Measurements from ENCODE around the gene PGF.

Gene PGF

DNA sequence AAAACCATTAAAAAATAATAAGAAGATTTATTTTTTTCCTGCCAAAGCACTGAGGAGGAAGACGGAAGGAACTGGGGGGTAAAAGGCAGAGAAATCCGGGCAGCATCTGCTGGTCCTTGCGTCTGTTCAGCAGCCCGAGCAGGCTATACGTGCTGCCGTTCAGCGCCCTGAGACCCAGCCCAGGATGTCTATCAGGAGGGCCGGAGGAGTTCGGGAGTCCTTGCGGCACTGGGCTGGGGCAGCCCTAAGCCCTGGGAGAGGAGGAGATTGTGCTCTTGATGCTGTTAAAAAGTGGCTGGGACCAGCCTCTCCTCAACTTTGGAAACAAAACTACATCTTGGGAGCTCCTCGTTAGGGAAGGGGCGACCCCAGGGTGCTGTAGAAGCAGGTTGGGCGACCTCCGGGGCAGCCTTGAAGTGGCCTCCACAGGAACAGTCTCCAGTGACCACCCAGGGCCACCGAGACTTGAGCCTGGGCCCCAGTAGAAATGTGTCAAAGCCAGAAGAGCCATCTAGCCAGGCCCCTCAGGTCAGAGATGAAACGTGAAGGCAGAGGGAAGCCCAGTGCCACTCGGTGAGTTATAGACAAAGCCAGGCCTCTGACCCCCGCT lies 14.3 kb downstream of the PGF start:
- H4K5ac ChIP-seq (ENCODE audit: low read length), result no peak overlapping the region
- H3K79me2 ChIP-seq (ENCODE audit: control insufficient read depth, insufficient read depth, low read length), result no peaks in the 10 kb centered on the region
- no peak overlapping the region for H3K27ac ChIP-seq (ENCODE audit: low read depth, low read length)
- no peak overlapping the region for H3K18ac ChIP-seq (ENCODE audit: low read length)
- H2BK120ac ChIP-seq (ENCODE audit: low read depth, low read length), result no peak overlapping the region
- no peaks in the 10 kb centered on the region for H3K27me3 ChIP-seq (ENCODE audit: insufficient read depth, low read length, poor library complexity)
- no peak overlapping the region for H2BK5ac ChIP-seq (ENCODE audit: low read length)
- WGBS (ENCODE audit: extremely low coverage, insufficient coverage, low lambda C conversion rate), result no CpG with 5 or more reads among the region's 18 CpGs
- H3K9ac ChIP-seq (ENCODE audit: low read length), result no peak overlapping the region
- no peak overlapping the region for H3K23ac ChIP-seq (ENCODE audit: low read length)
- H4K8ac ChIP-seq (ENCODE audit: low read depth, low read length), result no peak overlapping the region
- no peak overlapping the region for H3K56ac ChIP-seq (ENCODE audit: low read length)
- H3K36me3 ChIP-seq (ENCODE audit: control insufficient read depth, insufficient read depth, low read length), result no peaks in the 10 kb centered on the region
- no peak overlapping the region for H2BK15ac ChIP-seq (replicated peaks; ENCODE audit: low read depth)
- DNase-seq, result no peak
- no peaks in the 10 kb centered on the region for H3K4me1 ChIP-seq (ENCODE audit: control insufficient read depth, low read depth, low read length)
- no peak overlapping the region for H3K4me2 ChIP-seq (ENCODE audit: low read length)
- H2AK5ac ChIP-seq (ENCODE audit: low read length), result no peak overlapping the region
- no peaks in the 10 kb centered on the region for H3K79me1 ChIP-seq (ENCODE audit: low read length)
- H3K4ac ChIP-seq (ENCODE audit: low read depth, low read length), result no peak overlapping the region
- H3K4me3 ChIP-seq (ENCODE audit: low read length), result no peak overlapping the region

GRCh38 chr14:74938531-74939495 lies 16.6 kb downstream of the PGF start:
- Histone ChIP-seq H3K27ac (ENCODE audit: low read depth, low read length) (no peak overlapping the region), H3K27me3 (ENCODE audit: insufficient read depth, low read length, poor library complexity) (no peaks in the 10 kb centered on the region), H2BK120ac (ENCODE audit: low read depth, low read length) (no peak overlapping the region), H3K4me1 (ENCODE audit: control insufficient read depth, low read depth, low read length) (no peaks in the 10 kb centered on the region), H2BK5ac (ENCODE audit: low read length) (no peak overlapping the region), H3K4me2 (ENCODE audit: low read length) (no peak overlapping the region), H4K8ac (ENCODE audit: low read depth, low read length) (no peak overlapping the region), H2BK15ac (replicated peaks; ENCODE audit: low read depth) (no peak overlapping the region), H2AK5ac (ENCODE audit: low read length) (no peak overlapping the region), H4K5ac (ENCODE audit: low read length) (no peak overlapping the region), H3K79me2 (ENCODE audit: control insufficient read depth, insufficient read depth, low read length) (no peaks in the 10 kb centered on the region), H3K18ac (ENCODE audit: low read length) (no peak overlapping the region), H3K4me3 (ENCODE audit: low read length) (no peak overlapping the region), H3K4ac (ENCODE audit: low read depth, low read length) (no peak overlapping the region), H3K9ac (ENCODE audit: low read length) (no peak overlapping the region), H3K56ac (ENCODE audit: low read length) (no peak overlapping the region), H3K23ac (ENCODE audit: low read length) (no peak overlapping the region), H3K36me3 (ENCODE audit: control insufficient read depth, insufficient read depth, low read length) (no peaks in the 10 kb centered on the region), H3K79me1 (ENCODE audit: low read length) (no peaks in the 10 kb centered on the region)
- WGBS (ENCODE audit: extremely low coverage, insufficient coverage, low lambda C conversion rate), result no CpG with 5 or more reads among the region's 10 CpGs
- DNase-seq, result no peak

DNA sequence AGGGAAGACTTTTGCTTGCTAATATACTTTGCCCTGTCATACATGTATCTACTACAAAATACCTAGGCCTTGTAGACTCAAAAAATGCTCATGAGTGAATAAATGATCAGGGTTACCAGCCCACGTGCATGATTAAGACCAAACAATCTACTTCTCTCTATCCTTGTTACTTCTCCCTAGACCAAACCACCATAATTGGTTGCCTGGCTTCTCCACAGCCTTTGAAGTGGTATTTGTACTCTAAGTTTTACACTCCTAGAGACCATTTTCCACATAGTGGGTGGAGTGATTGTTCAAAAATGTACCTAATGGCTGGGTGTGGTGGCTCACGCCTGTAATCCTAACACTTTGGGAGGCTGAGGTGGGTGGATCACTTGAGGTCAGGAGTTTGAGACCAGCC lies 18.2 kb downstream of the PGF start:
- no peak for DNase-seq
- H2BK120ac ChIP-seq (ENCODE audit: low read depth, low read length), result no peak overlapping the region
- H3K4me2 ChIP-seq (ENCODE audit: low read length), result no peak overlapping the region
- no peak overlapping the region for H3K27ac ChIP-seq (ENCODE audit: low read depth, low read length)
- no peak overlapping the region for H3K4ac ChIP-seq (ENCODE audit: low read depth, low read length)
- H3K36me3 ChIP-seq (ENCODE audit: control insufficient read depth, insufficient read depth, low read length), result no peaks in the 10 kb centered on the region
- H3K9ac ChIP-seq (ENCODE audit: low read length), result no peak overlapping the region
- H3K23ac ChIP-seq (ENCODE audit: low read length), result no peak overlapping the region
- no peak overlapping the region for H2BK15ac ChIP-seq (replicated peaks; ENCODE audit: low read depth)
- H3K27me3 ChIP-seq (ENCODE audit: insufficient read depth, low read length, poor library complexity), result no peaks in the 10 kb centered on the region
- H3K56ac ChIP-seq (ENCODE audit: low read length), result no peak overlapping the region
- H2BK5ac ChIP-seq (ENCODE audit: low read length), result no peak overlapping the region
- no peaks in the 10 kb centered on the region for H3K4me1 ChIP-seq (ENCODE audit: control insufficient read depth, low read depth, low read length)
- no peak overlapping the region for H2AK5ac ChIP-seq (ENCODE audit: low read length)
- H4K5ac ChIP-seq (ENCODE audit: low read length), result no peak overlapping the region
- H3K18ac ChIP-seq (ENCODE audit: low read length), result no peak overlapping the region
- no peak overlapping the region for H3K4me3 ChIP-seq (ENCODE audit: low read length)
- WGBS (ENCODE audit: extremely low coverage, insufficient coverage, low lambda C conversion rate), result no CpG with 5 or more reads among the region's 2 CpGs
- H4K8ac ChIP-seq (ENCODE audit: low read depth, low read length), result no peak overlapping the region
- H3K79me1 ChIP-seq (ENCODE audit: low read length), result no peaks in the 10 kb centered on the region
- no peaks in the 10 kb centered on the region for H3K79me2 ChIP-seq (ENCODE audit: control insufficient read depth, insufficient read depth, low read length)

GRCh38 chr14:74936731-74937130 lies 18.7 kb downstream of the PGF start:
- Histone ChIP-seq H4K5ac (ENCODE audit: low read length) (no peak overlapping the region), H4K8ac (ENCODE audit: low read depth, low read length) (no peak overlapping the region), H3K27me3 (ENCODE audit: insufficient read depth, low read length, poor library complexity) (no peaks in the 10 kb centered on the region), H2BK15ac (replicated peaks; ENCODE audit: low read depth) (no peak overlapping the region), H3K9ac (ENCODE audit: low read length) (no peak overlapping the region), H3K4me3 (ENCODE audit: low read length) (no peak overlapping the region), H3K27ac (ENCODE audit: low read depth, low read length) (no peak overlapping the region), H3K4me1 (ENCODE audit: control insufficient read depth, low read depth, low read length) (no peaks in the 10 kb centered on the region), H3K79me1 (ENCODE audit: low read length) (no peaks in the 10 kb centered on the region), H3K23ac (ENCODE audit: low read length) (no peak overlapping the region), H2BK5ac (ENCODE audit: low read length) (no peak overlapping the region), H3K18ac (ENCODE audit: low read length) (no peak overlapping the region), H3K56ac (ENCODE audit: low read length) (no peak overlapping the region), H3K4ac (ENCODE audit: low read depth, low read length) (no peak overlapping the region), H2AK5ac (ENCODE audit: low read length) (no peak overlapping the region), H3K4me2 (ENCODE audit: low read length) (no peak overlapping the region), H3K79me2 (ENCODE audit: control insufficient read depth, insufficient read depth, low read length) (no peaks in the 10 kb centered on the region), H3K36me3 (ENCODE audit: control insufficient read depth, insufficient read depth, low read length) (no peaks in the 10 kb centered on the region), H2BK120ac (ENCODE audit: low read depth, low read length) (no peak overlapping the region)
- DNase-seq, result no peak
- WGBS (ENCODE audit: extremely low coverage, insufficient coverage, low lambda C conversion rate), result no CpG with 5 or more reads among the region's 8 CpGs

DNA sequence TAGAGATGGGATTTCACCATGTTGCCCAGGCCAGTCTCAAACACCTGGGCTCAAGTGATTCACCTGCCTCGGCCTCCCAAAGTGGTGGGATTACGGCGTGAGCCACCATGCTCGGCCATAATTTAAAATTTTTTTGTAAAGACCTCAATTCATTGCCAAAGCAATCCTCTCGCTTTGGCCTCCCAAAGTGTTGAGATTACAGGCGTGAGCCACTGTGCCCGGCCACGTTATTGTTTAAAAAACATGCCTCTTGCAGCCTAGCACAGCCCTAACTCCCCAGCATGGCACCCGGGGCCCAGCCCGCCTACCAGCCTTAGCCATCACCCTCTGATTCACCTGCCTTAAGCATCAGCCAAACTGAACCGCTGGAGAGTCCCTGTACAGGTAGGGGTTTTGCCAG lies 19.2 kb downstream of the PGF start:
- no peaks in the 10 kb centered on the region for H3K79me2 ChIP-seq (ENCODE audit: control insufficient read depth, insufficient read depth, low read length)
- no peak overlapping the region for H2BK15ac ChIP-seq (replicated peaks; ENCODE audit: low read depth)
- H2BK120ac ChIP-seq (ENCODE audit: low read depth, low read length), result no peak overlapping the region
- H3K27ac ChIP-seq (ENCODE audit: low read depth, low read length), result no peak overlapping the region
- no peak overlapping the region for H3K4me3 ChIP-seq (ENCODE audit: low read length)
- H3K4ac ChIP-seq (ENCODE audit: low read depth, low read length), result no peak overlapping the region
- H3K4me1 ChIP-seq (ENCODE audit: control insufficient read depth, low read depth, low read length), result no peaks in the 10 kb centered on the region
- no peak for DNase-seq
- no peak overlapping the region for H4K5ac ChIP-seq (ENCODE audit: low read length)
- no peak overlapping the region for H3K4me2 ChIP-seq (ENCODE audit: low read length)
- WGBS (ENCODE audit: extremely low coverage, insufficient coverage, low lambda C conversion rate), result no CpG with 5 or more reads among the region's 11 CpGs
- H2BK5ac ChIP-seq (ENCODE audit: low read length), result no peak overlapping the region
- no peak overlapping the region for H3K9ac ChIP-seq (ENCODE audit: low read length)
- no peak overlapping the region for H3K56ac ChIP-seq (ENCODE audit: low read length)
- no peaks in the 10 kb centered on the region for H3K36me3 ChIP-seq (ENCODE audit: control insufficient read depth, insufficient read depth, low read length)
- no peak overlapping the region for H3K18ac ChIP-seq (ENCODE audit: low read length)
- H3K27me3 ChIP-seq (ENCODE audit: insufficient read depth, low read length, poor library complexity), result no peaks in the 10 kb centered on the region
- H2AK5ac ChIP-seq (ENCODE audit: low read length), result no peak overlapping the region
- no peaks in the 10 kb centered on the region for H3K79me1 ChIP-seq (ENCODE audit: low read length)
- no peak overlapping the region for H3K23ac ChIP-seq (ENCODE audit: low read length)
- H4K8ac ChIP-seq (ENCODE audit: low read depth, low read length), result no peak overlapping the region

Measured in mesendoderm (in vitro differentiated cells).